Articular chondrocyte of knee joint (primary cell): ENCODE results near the gene NAP1L1. TPM values are rescaled to one million over a fixed set of nuclear protein-coding genes. Genes with fewer than 3 reads are reported as not detected.

Experiments
- total RNA-seq: library from RNA; depleted of rRNA; stranded (reverse); fragments of >200 nt; gene quantifications from 2 replicates; pipeline ENCODE4 v1.2.3, GENCODE V29; 2012

The NAP1L1 gene, protein sequence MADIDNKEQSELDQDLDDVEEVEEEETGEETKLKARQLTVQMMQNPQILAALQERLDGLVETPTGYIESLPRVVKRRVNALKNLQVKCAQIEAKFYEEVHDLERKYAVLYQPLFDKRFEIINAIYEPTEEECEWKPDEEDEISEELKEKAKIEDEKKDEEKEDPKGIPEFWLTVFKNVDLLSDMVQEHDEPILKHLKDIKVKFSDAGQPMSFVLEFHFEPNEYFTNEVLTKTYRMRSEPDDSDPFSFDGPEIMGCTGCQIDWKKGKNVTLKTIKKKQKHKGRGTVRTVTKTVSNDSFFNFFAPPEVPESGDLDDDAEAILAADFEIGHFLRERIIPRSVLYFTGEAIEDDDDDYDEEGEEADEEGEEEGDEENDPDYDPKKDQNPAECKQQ
- 339 and 345 TPM in 2 replicates for total RNA-seq

DNA sequence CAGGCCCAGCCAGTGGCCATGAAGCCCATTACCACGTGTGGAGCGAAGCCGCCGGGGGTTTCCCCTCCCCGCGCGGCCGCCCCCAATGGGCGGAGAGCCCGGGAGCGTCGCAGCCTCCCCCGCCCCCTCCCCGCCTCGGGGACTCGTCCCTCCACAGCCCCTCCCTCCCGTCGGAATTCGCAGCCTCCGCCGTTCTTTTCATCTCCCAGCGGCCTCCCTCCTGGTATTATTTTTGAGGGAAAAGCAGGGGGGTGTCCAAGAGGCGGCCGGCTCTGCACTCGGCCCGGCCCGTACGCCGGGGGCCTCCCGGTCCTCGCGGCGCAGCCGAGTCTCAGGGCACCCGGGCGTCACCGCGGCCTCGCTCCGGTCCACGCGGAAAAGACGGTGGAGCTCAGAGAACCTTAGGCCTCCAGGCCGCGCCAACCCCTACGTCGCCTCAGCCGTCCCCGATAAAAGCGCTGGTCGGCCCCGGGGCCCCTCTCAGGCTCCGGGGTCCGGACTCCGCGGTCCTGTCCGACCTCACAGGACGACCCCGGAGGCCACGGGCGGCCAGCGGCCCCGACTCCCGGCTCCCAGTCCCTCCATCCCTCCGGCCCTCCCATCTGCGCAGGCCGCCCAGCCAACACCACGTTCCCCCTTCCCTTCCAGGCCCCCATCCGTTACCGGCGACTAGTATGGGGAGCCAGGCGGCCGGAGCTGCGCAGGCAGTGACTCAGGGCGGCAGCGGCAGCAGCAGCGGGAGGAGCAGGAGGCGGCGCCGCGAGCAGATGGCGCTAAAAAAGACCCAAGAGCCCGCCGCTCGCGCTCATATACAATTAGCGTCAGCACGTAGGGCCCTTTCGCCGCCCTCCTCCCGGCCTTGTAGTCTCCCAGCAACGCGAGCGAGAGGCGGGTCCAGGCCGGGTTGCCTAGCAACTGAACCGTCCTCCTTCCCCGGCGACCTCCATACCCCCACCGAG, at the start of gene NAP1L1:
Gene NAP1L1, minus strand, starts transcription at position 782 of the 959 bp plus-strand sequence. CDS start 10,466 bp downstream, outside the sequence.

GRCh38 chr12:76031414-76032042, 53.0 kb downstream of the NAP1L1 start, which contains the start of gene PHLDA1:
TSS of gene PHLDA1 (minus strand) at chr12:76031776.

Other genes starting within 250 kb of the NAP1L1 start
- gene PHLDA1, start 52.9 kb downstream of the NAP1L1 start, total RNA-seq = 28.6 and 65.9 TPM in 2 replicates